ENCODE data around the gene KRT24.

KRT24 gene

DNA sequence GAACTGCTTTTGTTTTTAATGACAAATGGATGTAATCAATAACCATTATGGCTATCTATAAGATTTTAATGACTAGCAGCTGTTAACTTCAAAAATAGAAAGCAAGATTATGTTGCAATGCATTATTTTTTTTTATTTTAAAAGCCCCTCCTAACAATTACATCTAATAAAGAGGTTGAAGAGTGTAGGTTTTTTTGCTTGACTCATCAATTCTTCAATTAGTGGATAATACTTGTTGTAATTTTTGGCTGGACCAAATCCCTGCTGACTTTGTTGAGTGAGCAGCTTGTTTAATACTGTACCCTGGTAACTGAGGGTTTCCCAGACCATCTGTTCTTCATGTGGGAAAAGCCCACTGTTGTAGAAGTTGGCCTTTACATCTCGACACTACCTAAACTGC is 27.4 kb upstream of the KRT24 start:
- no peak for DNase-seq (ENCODE audit: low spot score)
- in situ Hi-C loops (cut with MboI; ENCODE audit: low pct_unique_long_range_greater_than_20kb, low sequenced_read_pairs, unreplicated experiment), result no loop called here
- no peak for TF ChIP-seq CTCF (IDR thresholded peaks at IDR 0.05; ENCODE audit: extremely low read depth, insufficient read depth, missing control alignments)

DNA sequence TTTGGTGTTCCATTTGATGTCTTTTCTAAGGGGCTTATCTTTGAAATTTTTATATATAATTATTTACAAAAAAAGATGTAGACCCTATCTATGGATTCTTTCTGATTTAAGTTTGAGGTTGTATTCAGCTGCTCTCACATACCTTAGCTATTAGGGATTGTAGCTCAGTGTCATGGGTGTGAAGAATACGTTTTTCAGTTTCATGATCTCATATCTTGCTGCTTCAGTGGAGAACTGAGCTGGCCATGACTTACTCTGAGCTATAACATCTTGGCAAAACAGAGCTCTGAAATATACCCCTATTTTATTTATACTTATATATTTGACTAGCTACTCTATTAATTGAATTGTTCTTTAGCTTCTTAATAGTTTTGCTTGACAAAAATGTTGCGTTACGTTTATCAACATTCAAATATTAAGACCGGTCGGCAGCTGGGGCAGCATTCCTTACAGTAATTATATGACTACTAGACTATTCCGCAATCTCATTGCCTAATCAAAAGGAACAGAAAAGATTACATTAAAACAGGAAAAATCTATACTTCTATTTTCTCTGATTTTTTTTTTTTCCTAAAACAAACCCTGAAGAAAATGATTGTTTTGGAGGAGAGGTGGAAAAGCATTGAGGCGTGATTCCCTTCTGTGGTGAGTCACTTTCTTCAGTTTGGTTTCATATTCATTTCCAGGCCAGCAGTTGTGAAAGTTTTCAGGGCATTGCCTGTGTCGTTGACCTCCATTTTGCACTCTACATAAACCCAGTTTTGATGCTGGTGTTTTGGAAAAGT is 24.1 kb upstream of the KRT24 start:
- DNase-seq (ENCODE audit: low spot score), result peak; percentile 43
- in situ Hi-C loops (cut with MboI; ENCODE audit: low pct_unique_long_range_greater_than_20kb, low sequenced_read_pairs, unreplicated experiment), result no loop called here
- no peak for TF ChIP-seq CTCF (IDR thresholded peaks at IDR 0.05; ENCODE audit: extremely low read depth, insufficient read depth, missing control alignments)

DNA sequence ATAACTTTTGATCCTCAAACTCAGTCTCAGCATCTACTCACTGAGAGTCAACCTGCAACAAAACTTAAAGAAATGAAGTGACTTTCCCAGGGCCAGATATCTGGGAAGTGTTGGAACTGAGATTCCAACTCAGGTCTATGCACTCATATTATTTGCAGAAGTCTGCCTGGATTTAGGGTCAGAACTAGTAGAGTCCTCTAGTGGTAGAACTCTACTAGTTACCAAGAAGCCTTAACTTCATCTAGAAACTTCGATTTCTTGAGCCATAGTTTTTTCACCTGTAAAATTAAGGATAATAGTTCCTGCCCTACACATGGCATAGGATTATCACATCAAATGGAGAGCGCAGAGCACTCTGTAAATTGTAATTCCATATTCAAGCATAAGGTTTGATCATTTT is 23.4 kb upstream of the KRT24 start:
- TF ChIP-seq CTCF (IDR thresholded peaks at IDR 0.05; ENCODE audit: extremely low read depth, insufficient read depth, missing control alignments), result peak; percentile 1
- in situ Hi-C loops (cut with MboI; ENCODE audit: low pct_unique_long_range_greater_than_20kb, low sequenced_read_pairs, unreplicated experiment), result no loop called here

DNA sequence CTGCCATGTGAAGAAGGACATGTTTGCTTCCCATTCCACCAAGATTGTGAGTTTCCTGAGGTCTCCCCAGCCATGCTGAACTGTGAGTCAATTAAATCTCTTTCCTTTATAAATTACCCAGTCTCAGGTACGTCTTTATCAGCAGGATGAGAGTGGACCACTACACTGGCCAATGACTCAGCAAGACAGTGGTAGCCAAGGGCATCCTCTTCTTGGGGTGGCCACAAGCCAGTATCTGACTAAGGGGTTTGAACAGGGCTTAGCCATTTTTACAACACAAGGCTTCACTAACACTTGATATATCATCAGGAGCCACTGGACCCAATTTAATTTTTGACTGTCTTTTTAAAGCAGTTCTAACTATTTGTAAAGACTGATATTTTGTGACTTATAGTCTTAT is 21.1 kb upstream of the KRT24 start:
- no peak for DNase-seq (ENCODE audit: low spot score)

More for the DNA sequence above, 23.4 kb upstream of the KRT24 start:
- no peak for DNase-seq (ENCODE audit: low spot score)

GRCh38 chr17:40722241-40722640 is 18.7 kb upstream of the KRT24 start:
- DNase-seq (ENCODE audit: low spot score), result no peak
- TF ChIP-seq CTCF (IDR thresholded peaks at IDR 0.05; ENCODE audit: extremely low read depth, insufficient read depth, missing control alignments), result no peak
- in situ Hi-C loops (cut with MboI; ENCODE audit: low pct_unique_long_range_greater_than_20kb, low sequenced_read_pairs, unreplicated experiment), result no loop called here

More for the DNA sequence above, 21.1 kb upstream of the KRT24 start:
- TF ChIP-seq CTCF (IDR thresholded peaks at IDR 0.05; ENCODE audit: extremely low read depth, insufficient read depth, missing control alignments), result no peak
- in situ Hi-C loops (cut with MboI; ENCODE audit: low pct_unique_long_range_greater_than_20kb, low sequenced_read_pairs, unreplicated experiment), result no loop called here

- DNase-seq (ENCODE audit: low spot score), result no peak
- TF ChIP-seq CTCF (IDR thresholded peaks at IDR 0.05; ENCODE audit: extremely low read depth, insufficient read depth, missing control alignments), result no peak
- in situ Hi-C loops (cut with MboI; ENCODE audit: low pct_unique_long_range_greater_than_20kb, low sequenced_read_pairs, unreplicated experiment), result no loop called here
Observed at GRCh38 chr17:40720899-40721298, 17.3 kb upstream of the KRT24 start.
